K562 (cell line): ENCODE results near the gene INSR. TPM values are rescaled to one million over a fixed set of nuclear protein-coding genes. Genes with fewer than 3 reads are reported as not detected.

Experiments used
- ATAC-seq: fragments of 200-7000 bp; cut with Tn5 transposase; 3 replicates; pipeline ENCODE4 v1.9.1; 2020; ENCODE audit warnings: moderate library complexity
- BruUV-seq: library from RNA; stranded (reverse); fragments of 400-500 nt; replicated peaks from 2 replicates; lab custom pipeline; 2021; lab: Mats Ljungman, UMichigan
- CTCF ChIA-PET: fragments of 300-600 bp; formaldehyde crosslinking; extraction: SDS; loops from one replicate; lab custom pipeline; 2021; ENCODE audit warnings: low intra/inter-chr PET ratio; lab: Yijun Ruan, JAX
- POLR2A ChIA-PET: fragments of 300-600, 350-650 bp; sonication (Branson Sonifier 250); formaldehyde crosslinking; extraction: SDS; loops from one replicate; lab custom pipeline; 2021; ENCODE audit warnings: antibody characterized with exemption, inconsistent platforms; lab: Yijun Ruan, JAX
- DNase-seq, 4 experiments: peaks; one replicate each; pipeline versions ENCODE4 v3.0.0 to v3.0.0-alpha.2; 2011 to 2018; ENCODE audit warnings: low spot score in 3 of 4, mixed read lengths in 3 of 4; ENCODE audit errors: extremely low read depth in 1 of 4
- FAIRE-seq: peaks from 2 replicates; lab custom pipeline; 2011; peaks lifted over from hg19 to GRCh38; lab: Jason Lieb, UNC
- H2AFZ ChIP-seq: 2 replicates; pipeline ENCODE4 v1.6.0; 2011; ENCODE audit warnings: low read depth, low read length, control low read depth, inconsistent platforms
- H3K27ac ChIP-seq: fragments of 200-600 bp; 3 replicates; pipeline ENCODE4 v1.8.0; 2011; ENCODE audit warnings: low read depth, mild to moderate bottlenecking, control low read depth, inconsistent platforms, low read length, moderate library complexity, mixed read lengths; ENCODE audit errors: extremely low read depth
- H3K27me3 ChIP-seq, 2 experiments: fragments of 300-600 bp in 1 of 2; 2 replicates in 1 of 2; 3 replicates in 1 of 2; pipeline versions ENCODE4 v1.6.0 to v1.8.0; 2011; ENCODE audit warnings: inconsistent platforms in 2 of 2, low read length in 2 of 2, mild to moderate bottlenecking in 1 of 2, mixed read lengths in 1 of 2, moderate library complexity in 1 of 2; ENCODE audit not compliant: control insufficient read depth in 2 of 2, insufficient read depth in 2 of 2
- H3K36me3 ChIP-seq: fragments of 300-600 bp; 3 replicates; pipeline ENCODE4 v1.8.0; 2011; ENCODE audit warnings: mild to moderate bottlenecking, low read length, inconsistent platforms; ENCODE audit not compliant: control insufficient read depth, insufficient read depth
- H3K4me1 ChIP-seq, 2 experiments: fragments of 200-600 bp in 1 of 2; replicated peaks in 1 of 2; 2 replicates in 1 of 2; 3 replicates in 1 of 2; pipeline versions ENCODE4 v1.5.1 to v1.8.0; 2011; ENCODE audit warnings: inconsistent platforms in 2 of 2, low read length in 2 of 2, mild to moderate bottlenecking in 1 of 2, mixed read lengths in 1 of 2, moderate library complexity in 1 of 2; ENCODE audit not compliant: control insufficient read depth in 2 of 2, insufficient read depth in 2 of 2
- H3K4me2 ChIP-seq: 2 replicates; pipeline ENCODE4 v1.6.1; 2011; ENCODE audit warnings: low read length, control low read depth, inconsistent platforms, mixed read lengths; ENCODE audit not compliant: insufficient read depth
- H3K4me3 ChIP-seq: fragments of 200-600 bp; sonication (generic), shearing (Covaris generic); 2 replicates; pipeline ENCODE4 v1.5.1; 2016; ENCODE audit warnings: control low read depth, inconsistent platforms
- H3K79me2 ChIP-seq: fragments of 200-600 bp; 3 replicates; pipeline ENCODE4 v1.8.0; 2011; ENCODE audit warnings: low read length, inconsistent platforms; ENCODE audit not compliant: control insufficient read depth, insufficient read depth
- H3K9ac ChIP-seq, 2 experiments: 2 replicates each; pipeline versions ENCODE4 v1.6.0 to v1.6.1; 2011; ENCODE audit warnings: low read depth in 2 of 2, low read length in 2 of 2, control low read depth in 1 of 2, inconsistent platforms in 1 of 2, mild to moderate bottlenecking in 1 of 2, mixed read lengths in 1 of 2; ENCODE audit not compliant: insufficient read depth in 1 of 2
- H3K9me1 ChIP-seq: one replicate; pipeline ENCODE4 v1.6.0; 2011; ENCODE audit warnings: inconsistent platforms, mild to moderate bottlenecking, low read length, moderate library complexity; ENCODE audit not compliant: control insufficient read depth, insufficient read depth
- H3K9me3 ChIP-seq: replicated peaks from 2 replicates; pipeline ENCODE4 v1.5.1; 2011; ENCODE audit warnings: low read depth, low read length, inconsistent platforms; ENCODE audit not compliant: control insufficient read depth, insufficient read depth
- H4K20me1 ChIP-seq: replicated peaks from 2 replicates; pipeline ENCODE4 v1.6.1; 2011; ENCODE audit warnings: low read length, inconsistent platforms, mixed read lengths; ENCODE audit not compliant: control insufficient read depth, insufficient read depth
- CCNT2 ChIP-seq: IDR thresholded peaks from 2 replicates; pipeline ENCODE4 v1.6.1; 2011; ENCODE audit warnings: borderline replicate concordance, low read depth, mild to moderate bottlenecking, moderate library complexity, mixed read lengths, low read length; ENCODE audit not compliant: insufficient read length; ENCODE audit errors: extremely low read depth
- TARDBP ChIP-seq: fragments of 450-650 bp; IDR thresholded peaks from 2 replicates; pipeline ENCODE4 v1.6.1; 2016
- ZNF431 ChIP-seq: sonication (generic); formaldehyde crosslinking; IDR thresholded peaks from 2 replicates; pipeline ENCODE4 v1.8.0; 2022; ENCODE audit warnings: mild to moderate bottlenecking, missing genetic modification reagents
- WGBS: fragments of 100-300 bp; shearing (Covaris generic); methylation state at CpG from one replicate; pipeline ENCODE4 v1.1.6; 2016; ENCODE audit warnings: low coverage, mixed read lengths; ENCODE audit not compliant: insufficient coverage; ENCODE audit errors: missing lambda C conversion rate; 5-methylcytosine and 5-hydroxymethylcytosine counted together
- in situ Hi-C: fragments of 300-500 bp; cut with MboI; formaldehyde crosslinking; loops from 4 replicates; pipeline ENCODE4 v1.15.0; 2018; ENCODE audit warnings: inconsistent platforms, mixed read lengths
- intact Hi-C: fragments of 100-400 bp; cut with micrococcal nuclease; formaldehyde crosslinking; loops from 2 replicates; pipeline ENCODE4 v1.14.2; 2022
- polyA plus RNA-seq, 8 experiments: library from polyadenylated mRNA; depleted of rRNA in 4 of 8; stranded (reverse) in 5 of 8; unstranded in 3 of 8; fragments of >200 nt; fragmentation: Nextera tagmentation in 2 of 8; fragmentation: Illumina TruSeq in 1 of 8; extraction: Ambion mirVana in 2 of 8; extraction: Trizol in 1 of 8; gene quantifications; 2 replicates each; pipeline versions ENCODE4 v1.2.1 to v1.2.3, GENCODE V29; 2011 to 2014; ENCODE audit warnings: inconsistent platforms in 1 of 8, missing spikeins in 1 of 8
- total RNA-seq, 7 experiments: library from RNA; depleted of rRNA in 6 of 7; stranded (reverse); fragments of >200 nt in 6 of 7; fragmentation: Illumina TruSeq in 2 of 7; extraction: Trizol in 2 of 7; gene quantifications; 2 replicates each; pipeline versions ENCODE4 v1.2.1 to v1.2.3, GENCODE V29; 2011 to 2021; ENCODE audit warnings: low replicate concordance in 1 of 7
- TF ChIP-seq, protein P1 (sequence below): fragments of 450-650 bp; IDR thresholded peaks from 2 replicates; pipeline ENCODE4 v1.7.1; 2018; ENCODE audit warnings: mild to moderate bottlenecking, low read depth; ENCODE audit not compliant: partially characterized antibody

The INSR gene
- total and polyA plus RNA-seq, 9 of the 15 experiments (the other 6 are each of a cell fraction or from before 2014, with no cell fraction given), result 0.04 to 0.88 (median 0.41) TPM

DNA sequence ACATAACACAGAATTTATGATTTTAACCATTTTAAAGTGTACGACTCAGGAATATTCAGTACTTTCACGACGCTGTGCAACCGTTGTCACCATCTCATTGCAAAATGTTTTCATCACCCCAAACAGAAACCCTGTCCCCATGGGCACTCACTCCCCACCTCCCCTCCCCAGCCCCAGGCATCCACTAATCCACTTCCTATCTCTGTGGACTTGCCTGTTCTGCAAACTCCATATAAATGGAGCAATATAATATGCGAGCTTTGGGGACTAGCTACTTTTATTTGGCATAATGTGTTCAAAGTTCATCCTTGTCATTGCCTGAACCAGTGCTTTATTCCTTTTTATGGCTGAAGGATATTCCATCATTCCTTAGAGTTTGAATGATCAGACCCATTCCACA lies 7.3 kb upstream of the INSR start:
- Histone ChIP-seq H3K4me2 (no peak overlapping the region), H4K20me1 (no peaks in the 10 kb centered on the region), H3K27me3 (peaks cover 3 to 8% of the 10 kb centered on the region in 2 experiments; a peak in 3 of 5 replicates), H3K4me1 (no peaks in the 10 kb centered on the region), H3K9me3 (no peaks in the 10 kb centered on the region), H2AFZ (no peak overlapping the region), H3K4me3 (no peak overlapping the region), H3K79me2 (no peaks in the 10 kb centered on the region), H3K36me3 (no peaks in the 10 kb centered on the region), H3K9ac (no peak overlapping the region), H3K9me1 (no peaks in the 10 kb centered on the region), H3K27ac (no peak overlapping the region)
- 0% methylated on average over 5 of the region's 5 CpGs for WGBS
- ATAC-seq (no peak), DNase-seq (no peak), FAIRE-seq (no peak)
- intact Hi-C loops (no loop called here), in situ Hi-C loops (no loop called here)
- ChIA-PET POLR2A (no interaction called here), CTCF (no interaction called here)
- no TSS peak for BruUV-seq
- TF ChIP-seq, protein P1, sequence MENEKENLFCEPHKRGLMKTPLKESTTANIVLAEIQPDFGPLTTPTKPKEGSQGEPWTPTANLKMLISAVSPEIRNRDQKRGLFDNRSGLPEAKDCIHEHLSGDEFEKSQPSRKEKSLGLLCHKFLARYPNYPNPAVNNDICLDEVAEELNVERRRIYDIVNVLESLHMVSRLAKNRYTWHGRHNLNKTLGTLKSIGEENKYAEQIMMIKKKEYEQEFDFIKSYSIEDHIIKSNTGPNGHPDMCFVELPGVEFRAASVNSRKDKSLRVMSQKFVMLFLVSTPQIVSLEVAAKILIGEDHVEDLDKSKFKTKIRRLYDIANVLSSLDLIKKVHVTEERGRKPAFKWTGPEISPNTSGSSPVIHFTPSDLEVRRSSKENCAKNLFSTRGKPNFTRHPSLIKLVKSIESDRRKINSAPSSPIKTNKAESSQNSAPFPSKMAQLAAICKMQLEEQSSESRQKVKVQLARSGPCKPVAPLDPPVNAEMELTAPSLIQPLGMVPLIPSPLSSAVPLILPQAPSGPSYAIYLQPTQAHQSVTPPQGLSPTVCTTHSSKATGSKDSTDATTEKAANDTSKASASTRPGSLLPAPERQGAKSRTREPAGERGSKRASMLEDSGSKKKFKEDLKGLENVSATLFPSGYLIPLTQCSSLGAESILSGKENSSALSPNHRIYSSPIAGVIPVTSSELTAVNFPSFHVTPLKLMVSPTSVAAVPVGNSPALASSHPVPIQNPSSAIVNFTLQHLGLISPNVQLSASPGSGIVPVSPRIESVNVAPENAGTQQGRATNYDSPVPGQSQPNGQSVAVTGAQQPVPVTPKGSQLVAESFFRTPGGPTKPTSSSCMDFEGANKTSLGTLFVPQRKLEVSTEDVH, result no peak
- TF ChIP-seq CCNT2 (no peak), ZNF431 (CRISPR knock-in tag) (no peak), TARDBP (no peak)
